WTC11 (cell line): Measurements from ENCODE around the gene TTC7B.

Experiments used
- CTCF ChIP-seq: fragments of 200-600 bp; IDR thresholded peaks from 2 replicates; pipeline ENCODE4 v1.8.0; 2022; ENCODE audit warnings: antibody characterized with exemption
- JUN ChIP-seq: sonication (generic); formaldehyde crosslinking; IDR thresholded peaks from 2 replicates; pipeline ENCODE4 v1.8.0; 2023; ENCODE audit warnings: mild to moderate bottlenecking, missing genetic modification reagents
- MAX ChIP-seq: sonication (generic); formaldehyde crosslinking; IDR thresholded peaks from 2 replicates; pipeline ENCODE4 v1.8.0; 2022; ENCODE audit warnings: mild to moderate bottlenecking, missing genetic modification reagents
- NFATC4 ChIP-seq: fragments of 250-450 bp; sonication (Bioruptor Pico); IDR thresholded peaks from 2 replicates; pipeline ENCODE4 v1.9.0; 2021; ENCODE audit warnings: mild to moderate bottlenecking
- NR3C1 ChIP-seq: sonication (generic); formaldehyde crosslinking; conservative IDR thresholded peaks from 2 replicates; pipeline ENCODE4 v1.8.1; 2023; ENCODE audit warnings: low read depth, mild to moderate bottlenecking, missing genetic modification reagents
- RELA ChIP-seq: sonication (generic); formaldehyde crosslinking; IDR thresholded peaks from 2 replicates; pipeline ENCODE4 v1.8.1; 2022; ENCODE audit warnings: missing genetic modification reagents, mild to moderate bottlenecking, borderline replicate concordance
- ZBTB43 ChIP-seq: sonication (generic); formaldehyde crosslinking; IDR thresholded peaks from 2 replicates; pipeline ENCODE4 v1.8.1; 2023; ENCODE audit warnings: mild to moderate bottlenecking, missing genetic modification reagents

- TF ChIP-seq JUN (no peak), CTCF (no peak), NR3C1 (CRISPR knock-in tag) (no peak), ZBTB43 (no peak), RELA (CRISPR knock-in tag) (no peak), NFATC4 (CRISPR knock-in tag) (no peak), MAX (CRISPR knock-in tag) (no peak)
Observed at GRCh38 chr14:90555126-90556011, 260.9 kb downstream of the TTC7B start.
